ENCODE results near the gene TLE4.

- TF ChIP-seq, protein P1, sequence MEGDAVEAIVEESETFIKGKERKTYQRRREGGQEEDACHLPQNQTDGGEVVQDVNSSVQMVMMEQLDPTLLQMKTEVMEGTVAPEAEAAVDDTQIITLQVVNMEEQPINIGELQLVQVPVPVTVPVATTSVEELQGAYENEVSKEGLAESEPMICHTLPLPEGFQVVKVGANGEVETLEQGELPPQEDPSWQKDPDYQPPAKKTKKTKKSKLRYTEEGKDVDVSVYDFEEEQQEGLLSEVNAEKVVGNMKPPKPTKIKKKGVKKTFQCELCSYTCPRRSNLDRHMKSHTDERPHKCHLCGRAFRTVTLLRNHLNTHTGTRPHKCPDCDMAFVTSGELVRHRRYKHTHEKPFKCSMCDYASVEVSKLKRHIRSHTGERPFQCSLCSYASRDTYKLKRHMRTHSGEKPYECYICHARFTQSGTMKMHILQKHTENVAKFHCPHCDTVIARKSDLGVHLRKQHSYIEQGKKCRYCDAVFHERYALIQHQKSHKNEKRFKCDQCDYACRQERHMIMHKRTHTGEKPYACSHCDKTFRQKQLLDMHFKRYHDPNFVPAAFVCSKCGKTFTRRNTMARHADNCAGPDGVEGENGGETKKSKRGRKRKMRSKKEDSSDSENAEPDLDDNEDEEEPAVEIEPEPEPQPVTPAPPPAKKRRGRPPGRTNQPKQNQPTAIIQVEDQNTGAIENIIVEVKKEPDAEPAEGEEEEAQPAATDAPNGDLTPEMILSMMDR (conservative IDR thresholded peaks at IDR 0.05), result no peak
- TF ChIP-seq ZFX (IDR thresholded peaks at IDR 0.05), result no peak
Measured at GRCh38 chr9:79619930-79620329, 48.2 kb downstream of the TLE4 start.

Data from C4-2B (cell line).